ENCODE data around the gene FABP6. TPM values are rescaled to one million over a fixed set of nuclear protein-coding genes. Genes with fewer than 3 reads are reported as not detected.

FABP6 gene
- total RNA-seq, 1 experiment from 2014 or later = not detected

- Histone ChIP-seq H3K36me3 (ENCODE audit: control insufficient read depth, insufficient read depth, low read length) (no peaks in the 10 kb centered on the region), H3K9me3 (no peaks in the 10 kb centered on the region), H3K4me3 (ENCODE audit: low read depth, low read length) (no peak overlapping the region), H3K4me1 (peaks cover 35% of the 10 kb centered on the region), H3K27me3 (replicated peaks; ENCODE audit: control insufficient read depth, insufficient read depth, low read length) (no peaks in the 10 kb centered on the region)
- no TSS peak for BruUV-seq (replicated peaks)
- DNase-seq = peak; percentile 79 to 89
- peaks cover 19% of the 10 kb centered on the region for H3K4me1 Mint-ChIP-seq (ENCODE audit: low read depth, unreplicated experiment)
- H3K36me3 Mint-ChIP-seq (ENCODE audit: insufficient read depth, unreplicated experiment) = peaks cover 10% of the 10 kb centered on the region
- peak overlapping the region; percentile 29 for H3K4me3 Mint-ChIP-seq (ENCODE audit: unreplicated experiment)
- H3K9me3 Mint-ChIP-seq (ENCODE audit: unreplicated experiment) = no peaks in the 10 kb centered on the region
- intact Hi-C loops (cut with micrococcal nuclease; ENCODE audit: unreplicated experiment) = loop anchor here (1.0 to 2.0 kb wide), 3 partner anchors 25 to 168 kb away; partner anchors contain the start of genes CCNJL and PWWP2A
- ChIA-PET CTCF (interaction anchor here (0.7 to 1.5 kb wide), 4 partner anchors 41 to 219 kb away, joined by 3 to 4 read pairs (median 4); no protein-coding TSS in a partner anchor), POLR2A (interaction anchor here (0.8 to 1.7 kb wide), 2 partner anchors 26 to 265 kb away, joined by 4 to 6 read pairs; no protein-coding TSS in a partner anchor)
- no peak for TF ChIP-seq CTCF (IDR thresholded peaks at IDR 0.05; ENCODE audit: insufficient read depth in 1 of 2, low read depth in 1 of 2, low read length in 1 of 2, severe bottlenecking in 1 of 2, unreplicated experiment in 1 of 2)
- H3K27me3 Mint-ChIP-seq (ENCODE audit: insufficient read depth, unreplicated experiment) = no peaks in the 10 kb centered on the region
- H3K27ac Mint-ChIP-seq (ENCODE audit: unreplicated experiment) = peak overlapping the region; percentile 94
Measured at GRCh38 chr5:160287378-160288051, 58.2 kb downstream of the FABP6 start.

Other genes with a start within 250 kb of the FABP6 start
- gene TTC1, start 220.4 kb upstream of the FABP6 start, total RNA-seq (2022) = 50.3 and 53.0 TPM in 2 replicates
- gene PWWP2A, start 110.1 kb upstream of the FABP6 start, total RNA-seq (2022) = 34.4 and 36.7 TPM in 2 replicates
- 16.5 and 17.4 TPM in 2 replicates for gene CCNJL, start 83.1 kb downstream of the FABP6 start, total RNA-seq (2022)
- 0.16 TPM in 1 of 2 replicates, not detected in the other for gene C1QTNF2, start 141.1 kb downstream of the FABP6 start, total RNA-seq (2022)
- 3.2 TPM in 2 replicates for gene FAM200C, start 170.5 kb downstream of the FABP6 start, total RNA-seq (2022)
- gene SLU7, start 189.6 kb downstream of the FABP6 start, total RNA-seq (2022) = 53.1 and 55.0 TPM in 2 replicates
- 148 and 157 TPM in 2 replicates for gene PTTG1, start 192.3 kb downstream of the FABP6 start, total RNA-seq (2022)